Measurements from ENCODE around the gene PLPPR2. TPM values are rescaled to one million over a fixed set of nuclear protein-coding genes. Genes with fewer than 3 reads are reported as not detected.

PLPPR2 gene
- polyA plus RNA-seq, 3 donors: 35.0 to 99.4 (median 45.5) TPM

DNA sequence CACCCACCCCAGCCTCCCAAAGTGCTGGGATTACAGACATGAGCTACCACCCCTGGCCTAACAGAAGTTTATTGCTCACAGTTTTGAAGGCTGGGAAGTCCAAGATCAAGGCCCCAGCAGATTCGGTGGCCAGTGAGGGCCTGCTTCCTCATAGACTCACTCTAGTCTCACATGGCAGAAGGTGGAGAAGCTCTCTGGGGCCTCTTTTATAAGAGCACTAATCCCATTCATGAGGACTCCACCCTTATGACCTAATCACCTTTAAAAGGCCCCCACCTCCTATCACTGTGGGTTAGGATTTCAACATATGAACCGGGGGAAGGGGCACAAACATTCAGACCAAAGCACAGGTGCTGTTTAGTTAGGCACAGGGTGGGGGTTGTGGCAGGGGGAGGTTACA lies 12.3 kb downstream of the PLPPR2 start:
- no peak overlapping the region for H3K27ac ChIP-seq (ENCODE audit: low read depth in 1 of 2, low read length in 2 of 2)

DNA sequence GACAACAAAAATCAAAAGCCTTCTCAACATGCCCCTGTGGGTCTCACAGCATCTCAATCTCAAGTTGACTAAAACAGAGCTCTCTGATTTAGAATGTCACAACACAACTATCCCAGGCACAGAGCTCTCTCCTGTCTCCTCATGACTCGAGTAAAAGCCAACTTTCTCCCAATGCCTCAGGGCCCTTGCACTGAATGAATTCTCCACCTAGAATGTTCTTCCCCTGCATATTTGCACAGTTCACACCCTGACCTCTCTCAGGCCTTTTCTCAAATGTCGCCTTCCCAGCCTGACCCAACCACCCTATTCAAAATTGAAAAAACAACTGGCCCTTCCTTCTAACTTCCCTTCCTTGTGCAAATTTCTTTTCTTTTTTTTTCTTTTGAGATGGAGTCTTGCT lies 15.5 kb downstream of the PLPPR2 start:
- 96% methylated on average over 2 of the region's 2 CpGs for WGBS (ENCODE audit: insufficient coverage)
- Mint-ChIP-seq H3K4me1 (no peaks in the 10 kb centered on the region), H3K27me3 (ENCODE audit: low read depth in 3 of 3) (peaks cover 0 to 2% (median 0%) of the 10 kb centered on the region in 3 donors), H3K27ac (no peak overlapping the region), H3K9me3 (no peaks in the 10 kb centered on the region), H3K36me3 (peaks cover 25 to 37% of the 10 kb centered on the region in 2 donors), H3K4me3 (no peak overlapping the region)
- TF ChIP-seq, protein P1, sequence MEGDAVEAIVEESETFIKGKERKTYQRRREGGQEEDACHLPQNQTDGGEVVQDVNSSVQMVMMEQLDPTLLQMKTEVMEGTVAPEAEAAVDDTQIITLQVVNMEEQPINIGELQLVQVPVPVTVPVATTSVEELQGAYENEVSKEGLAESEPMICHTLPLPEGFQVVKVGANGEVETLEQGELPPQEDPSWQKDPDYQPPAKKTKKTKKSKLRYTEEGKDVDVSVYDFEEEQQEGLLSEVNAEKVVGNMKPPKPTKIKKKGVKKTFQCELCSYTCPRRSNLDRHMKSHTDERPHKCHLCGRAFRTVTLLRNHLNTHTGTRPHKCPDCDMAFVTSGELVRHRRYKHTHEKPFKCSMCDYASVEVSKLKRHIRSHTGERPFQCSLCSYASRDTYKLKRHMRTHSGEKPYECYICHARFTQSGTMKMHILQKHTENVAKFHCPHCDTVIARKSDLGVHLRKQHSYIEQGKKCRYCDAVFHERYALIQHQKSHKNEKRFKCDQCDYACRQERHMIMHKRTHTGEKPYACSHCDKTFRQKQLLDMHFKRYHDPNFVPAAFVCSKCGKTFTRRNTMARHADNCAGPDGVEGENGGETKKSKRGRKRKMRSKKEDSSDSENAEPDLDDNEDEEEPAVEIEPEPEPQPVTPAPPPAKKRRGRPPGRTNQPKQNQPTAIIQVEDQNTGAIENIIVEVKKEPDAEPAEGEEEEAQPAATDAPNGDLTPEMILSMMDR (IDR thresholded peaks at IDR 0.05): no peak
- Histone ChIP-seq H3K9ac (ENCODE audit: insufficient read depth, low read length, poor library complexity, severe bottlenecking) (no peak overlapping the region), H2AFZ (ENCODE audit: insufficient read depth, low read depth, low read length, poor library complexity, severe bottlenecking) (no peak overlapping the region), H3K4me2 (replicated peaks; ENCODE audit: extremely low read depth, low read length, poor library complexity, severe bottlenecking) (no peak overlapping the region), H3K4me3 (replicated peaks in 1 of 3; ENCODE audit: low read depth in 2 of 3, low read length in 3 of 3) (no peak overlapping the region), H3K27ac (ENCODE audit: low read depth in 1 of 2, low read length in 2 of 2) (no peak overlapping the region), H3K36me3 (replicated peaks in 1 of 2; ENCODE audit: control insufficient read depth in 1 of 2, insufficient read depth in 2 of 2, low read length in 2 of 2) (peaks cover 5 to 9% of the 10 kb centered on the region in 2 donors), H3K4me1 (ENCODE audit: control insufficient read depth in 1 of 2, insufficient read depth in 2 of 2, low read length in 2 of 2) (peaks cover 17 to 22% of the 10 kb centered on the region in 2 donors), H4K20me1 (ENCODE audit: insufficient read depth, low read length) (peaks cover 5% of the 10 kb centered on the region), H3K9me3 (replicated peaks in 1 of 2; ENCODE audit: control insufficient read depth in 1 of 2, insufficient read depth in 1 of 2, low read length in 2 of 2) (no peaks in the 10 kb centered on the region), H3K79me2 (ENCODE audit: insufficient read depth, low read length) (peaks cover 7% of the 10 kb centered on the region), H3K27me3 (ENCODE audit: control insufficient read depth in 2 of 2, insufficient read depth in 2 of 2, low read length in 2 of 2) (no peaks in the 10 kb centered on the region)
- intact Hi-C loops (cut with micrococcal nuclease): loop anchor here in 1 of 2 donors (5.0 kb wide), 1 partner anchor 33 kb away; the partner anchor contains the start of gene RAB3D
- no peak for DNase-seq

More for the DNA sequence above, 12.3 kb downstream of the PLPPR2 start:
- Histone ChIP-seq H3K4me2 (replicated peaks; ENCODE audit: extremely low read depth, low read length, poor library complexity, severe bottlenecking) (no peak overlapping the region), H3K4me3 (replicated peaks in 1 of 3; ENCODE audit: low read depth in 2 of 3, low read length in 3 of 3) (no peak overlapping the region), H3K36me3 (replicated peaks in 1 of 2; ENCODE audit: control insufficient read depth in 1 of 2, insufficient read depth in 2 of 2, low read length in 2 of 2) (peaks cover 31 to 42% of the 10 kb centered on the region in 2 donors), H4K20me1 (ENCODE audit: insufficient read depth, low read length) (peaks cover 27% of the 10 kb centered on the region), H3K79me2 (ENCODE audit: insufficient read depth, low read length) (no peaks in the 10 kb centered on the region), H3K4me1 (ENCODE audit: control insufficient read depth in 1 of 2, insufficient read depth in 2 of 2, low read length in 2 of 2) (no peaks in the 10 kb centered on the region), H3K27me3 (ENCODE audit: control insufficient read depth in 2 of 2, insufficient read depth in 2 of 2, low read length in 2 of 2) (no peaks in the 10 kb centered on the region), H3K9ac (ENCODE audit: insufficient read depth, low read length, poor library complexity, severe bottlenecking) (no peak overlapping the region), H3K9me3 (replicated peaks in 1 of 2; ENCODE audit: control insufficient read depth in 1 of 2, insufficient read depth in 1 of 2, low read length in 2 of 2) (no peaks in the 10 kb centered on the region), H2AFZ (ENCODE audit: insufficient read depth, low read depth, low read length, poor library complexity, severe bottlenecking) (no peak overlapping the region)
- no CpG with 5 or more reads among the region's 2 CpGs for WGBS (ENCODE audit: insufficient coverage)
- Mint-ChIP-seq H3K27ac (no peak overlapping the region), H3K9me3 (no peaks in the 10 kb centered on the region), H3K4me3 (no peak overlapping the region), H3K27me3 (ENCODE audit: low read depth in 3 of 3) (peaks cover 0 to 2% (median 0%) of the 10 kb centered on the region in 3 donors), H3K4me1 (no peaks in the 10 kb centered on the region), H3K36me3 (peaks cover 46 to 69% of the 10 kb centered on the region in 2 donors)
- DNase-seq: no peak
- intact Hi-C loops (cut with micrococcal nuclease): no loop called here
- TF ChIP-seq, protein P1 (IDR thresholded peaks at IDR 0.05): no peak
